ENCODE measurements around the gene OXSR1.
"Not testable (repeated sequence)": the region's sequence is repeated elsewhere in the genome, so short reads cannot be mapped to it uniquely, and the experiment has no call there.

Gene OXSR1

DNA sequence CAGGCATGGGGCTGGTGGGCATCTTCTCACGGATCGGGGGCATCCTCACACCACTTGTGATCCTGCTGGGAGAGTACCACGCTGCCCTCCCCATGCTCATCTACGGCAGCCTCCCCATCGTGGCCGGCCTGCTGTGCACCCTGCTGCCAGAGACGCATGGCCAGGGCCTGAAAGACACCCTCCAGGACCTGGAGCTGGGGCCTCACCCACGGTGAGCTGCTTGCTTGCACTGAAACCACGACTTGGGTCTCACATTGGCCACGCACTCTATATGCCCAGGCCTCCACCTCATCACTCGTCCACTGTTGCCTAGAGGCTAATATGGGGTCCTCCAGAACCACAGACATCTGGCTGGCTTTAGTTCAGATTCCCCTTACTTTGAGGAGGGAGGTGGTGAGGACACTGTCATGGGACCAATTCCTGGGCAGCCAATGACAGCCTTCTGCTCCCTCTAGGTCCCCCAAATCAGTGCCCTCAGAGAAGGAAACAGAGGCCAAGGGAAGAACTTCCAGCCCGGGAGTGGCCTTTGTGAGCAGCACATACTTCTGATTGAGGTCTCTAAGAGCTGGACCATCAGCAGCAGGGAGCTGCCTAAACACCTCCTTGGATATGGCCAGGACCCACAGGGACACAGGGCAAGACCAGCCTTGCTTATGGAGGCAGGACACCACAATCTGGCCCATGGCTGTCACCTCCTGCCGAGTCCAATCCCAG lies 111.7 kb downstream of the OXSR1 start:
- H3K27ac ChIP-seq = no peak overlapping the region
- TF ChIP-seq, protein P1, sequence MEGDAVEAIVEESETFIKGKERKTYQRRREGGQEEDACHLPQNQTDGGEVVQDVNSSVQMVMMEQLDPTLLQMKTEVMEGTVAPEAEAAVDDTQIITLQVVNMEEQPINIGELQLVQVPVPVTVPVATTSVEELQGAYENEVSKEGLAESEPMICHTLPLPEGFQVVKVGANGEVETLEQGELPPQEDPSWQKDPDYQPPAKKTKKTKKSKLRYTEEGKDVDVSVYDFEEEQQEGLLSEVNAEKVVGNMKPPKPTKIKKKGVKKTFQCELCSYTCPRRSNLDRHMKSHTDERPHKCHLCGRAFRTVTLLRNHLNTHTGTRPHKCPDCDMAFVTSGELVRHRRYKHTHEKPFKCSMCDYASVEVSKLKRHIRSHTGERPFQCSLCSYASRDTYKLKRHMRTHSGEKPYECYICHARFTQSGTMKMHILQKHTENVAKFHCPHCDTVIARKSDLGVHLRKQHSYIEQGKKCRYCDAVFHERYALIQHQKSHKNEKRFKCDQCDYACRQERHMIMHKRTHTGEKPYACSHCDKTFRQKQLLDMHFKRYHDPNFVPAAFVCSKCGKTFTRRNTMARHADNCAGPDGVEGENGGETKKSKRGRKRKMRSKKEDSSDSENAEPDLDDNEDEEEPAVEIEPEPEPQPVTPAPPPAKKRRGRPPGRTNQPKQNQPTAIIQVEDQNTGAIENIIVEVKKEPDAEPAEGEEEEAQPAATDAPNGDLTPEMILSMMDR (conservative IDR thresholded peaks at IDR 0.05) = no peak

DNA sequence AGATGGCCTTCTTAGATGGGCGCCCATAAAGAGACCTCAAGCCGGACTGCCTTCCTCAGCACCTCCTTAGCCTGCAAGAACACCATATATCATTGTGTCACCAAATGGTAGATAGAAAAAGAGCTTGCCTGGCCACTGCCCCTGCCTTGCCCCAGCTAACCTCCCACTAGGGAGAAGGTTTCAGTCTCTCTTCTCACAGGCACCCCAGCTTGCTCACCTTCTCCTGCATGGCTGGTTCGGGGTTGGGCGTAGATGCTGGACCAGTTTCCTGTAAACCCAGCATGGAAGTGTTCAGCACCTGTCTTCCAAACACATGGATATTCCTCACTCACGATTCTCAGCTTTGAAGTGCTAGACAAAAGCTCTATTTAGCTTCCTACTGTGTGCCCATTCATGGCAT lies 113.5 kb downstream of the OXSR1 start:
- TF ChIP-seq, protein P1 (conservative IDR thresholded peaks at IDR 0.05) = no peak
- no peak overlapping the region for H3K27ac ChIP-seq

DNA sequence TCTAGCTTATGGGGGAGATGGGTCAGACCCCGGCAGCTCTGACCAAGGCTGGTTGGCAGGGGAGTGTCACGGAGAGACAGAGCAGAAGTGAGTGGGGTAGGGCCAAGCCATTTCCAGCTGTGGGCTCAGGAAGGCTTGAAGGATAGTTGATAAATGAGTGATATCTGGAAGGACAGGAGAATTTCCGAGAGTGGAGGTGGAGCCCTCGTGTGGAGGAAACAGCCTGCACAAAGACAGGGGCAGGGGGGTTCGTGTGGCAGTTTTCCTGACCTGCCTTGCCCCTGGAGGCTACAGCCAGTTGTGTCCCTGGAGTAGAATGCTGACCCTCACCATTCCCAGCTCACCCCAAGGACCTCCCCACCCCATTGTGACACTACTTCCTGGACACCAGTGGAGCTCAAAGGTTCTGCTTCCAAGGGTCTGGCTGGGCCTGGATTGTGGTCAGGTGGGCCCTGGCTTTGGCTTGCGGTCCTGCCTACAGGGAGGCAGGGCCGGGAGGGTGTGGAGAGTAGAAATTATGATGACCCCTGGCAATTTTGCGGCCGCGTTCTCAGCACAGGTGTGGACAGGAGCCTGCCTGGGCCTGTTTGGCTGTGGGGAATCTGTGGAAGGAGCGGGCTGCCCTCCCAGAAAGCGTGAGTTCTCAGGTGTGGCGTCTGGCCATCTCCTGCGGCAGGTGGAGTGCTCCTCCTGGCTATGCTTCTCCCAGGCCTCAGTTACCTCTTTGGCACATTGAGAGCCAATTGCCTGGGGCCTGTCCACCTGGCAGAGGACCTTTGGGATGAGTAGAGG lies 116.8 kb downstream of the OXSR1 start, which contains the start of gene SLC22A14:
Gene SLC22A14 (plus strand): TSS at position 400 of the 792 bp plus-strand sequence. CDS start 23,733 bp downstream, outside the sequence.
- no peak within 1 kb of the TSS for H3K27ac ChIP-seq
- TF ChIP-seq, protein P1 (conservative IDR thresholded peaks at IDR 0.05) = no peak

DNA sequence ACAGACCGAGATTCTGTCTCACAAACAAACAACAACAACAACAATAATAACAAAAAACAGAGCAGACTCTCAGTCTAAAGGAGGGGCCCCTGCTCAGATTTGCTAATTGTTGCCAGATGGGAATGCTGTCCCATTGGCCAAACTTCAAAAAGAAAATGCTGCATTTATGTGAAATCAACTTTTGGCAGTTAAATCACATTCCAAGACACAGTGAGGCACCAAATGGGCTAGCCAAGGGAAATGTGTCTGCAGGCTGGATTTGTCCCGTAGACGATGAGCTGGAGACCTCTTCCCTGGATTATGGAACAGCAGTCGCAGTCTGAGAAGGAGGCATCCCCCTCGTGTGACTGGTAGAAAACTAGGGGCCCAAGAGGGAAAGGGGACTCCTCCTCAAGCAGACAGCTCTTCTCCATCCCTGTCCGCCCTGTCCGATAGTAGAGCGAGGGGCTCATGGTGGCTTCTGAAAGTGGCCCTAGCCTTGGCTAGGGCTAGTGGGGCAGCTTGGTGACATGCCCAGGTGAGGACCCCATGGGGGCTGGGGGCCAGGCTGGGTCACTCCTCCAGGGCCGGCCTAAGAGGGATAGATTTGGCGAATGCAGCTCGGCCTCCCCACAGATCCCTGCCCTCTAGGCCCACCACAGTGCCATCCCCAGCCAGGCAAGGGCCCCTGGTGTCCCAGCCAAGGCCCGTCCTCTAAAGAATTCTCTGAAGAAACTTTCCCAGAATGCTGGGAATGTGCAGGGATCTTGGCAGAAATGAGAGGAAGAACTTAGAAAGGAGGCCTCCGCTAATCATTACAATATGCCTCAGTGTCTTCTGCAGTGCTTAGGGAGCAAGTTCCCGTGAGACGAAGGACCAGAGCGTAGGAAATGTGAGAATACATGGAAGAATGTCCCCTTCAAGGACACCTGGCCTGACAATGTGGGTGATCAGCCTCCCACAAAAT lies 118.7 kb downstream of the OXSR1 start:
- peak overlapping the region; percentile 18 for H3K27ac ChIP-seq
- TF ChIP-seq, protein P1 (conservative IDR thresholded peaks at IDR 0.05) = no peak

DNA sequence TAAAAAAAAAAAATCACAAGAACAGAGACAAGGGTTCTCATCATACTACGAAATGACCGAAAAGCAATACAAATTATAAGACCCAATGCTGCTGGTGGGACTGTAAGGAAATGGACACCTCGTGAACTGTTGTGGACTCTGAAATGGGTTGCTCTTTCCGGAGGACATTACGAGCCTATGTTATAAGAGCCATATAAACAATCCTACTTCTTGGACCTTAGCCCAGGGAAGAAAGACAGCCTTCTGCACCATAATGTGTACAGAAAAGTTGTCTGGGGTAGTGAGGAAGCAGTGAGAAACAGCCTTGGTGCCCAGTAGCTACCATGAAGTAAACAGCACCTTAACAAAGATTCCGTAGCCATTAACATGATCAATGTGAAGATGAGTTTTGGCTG lies 119.4 kb downstream of the OXSR1 start:
- TF ChIP-seq, protein P1 (conservative IDR thresholded peaks at IDR 0.05) = no peak
- H3K27ac ChIP-seq = peak overlapping the region; percentile 18

DNA sequence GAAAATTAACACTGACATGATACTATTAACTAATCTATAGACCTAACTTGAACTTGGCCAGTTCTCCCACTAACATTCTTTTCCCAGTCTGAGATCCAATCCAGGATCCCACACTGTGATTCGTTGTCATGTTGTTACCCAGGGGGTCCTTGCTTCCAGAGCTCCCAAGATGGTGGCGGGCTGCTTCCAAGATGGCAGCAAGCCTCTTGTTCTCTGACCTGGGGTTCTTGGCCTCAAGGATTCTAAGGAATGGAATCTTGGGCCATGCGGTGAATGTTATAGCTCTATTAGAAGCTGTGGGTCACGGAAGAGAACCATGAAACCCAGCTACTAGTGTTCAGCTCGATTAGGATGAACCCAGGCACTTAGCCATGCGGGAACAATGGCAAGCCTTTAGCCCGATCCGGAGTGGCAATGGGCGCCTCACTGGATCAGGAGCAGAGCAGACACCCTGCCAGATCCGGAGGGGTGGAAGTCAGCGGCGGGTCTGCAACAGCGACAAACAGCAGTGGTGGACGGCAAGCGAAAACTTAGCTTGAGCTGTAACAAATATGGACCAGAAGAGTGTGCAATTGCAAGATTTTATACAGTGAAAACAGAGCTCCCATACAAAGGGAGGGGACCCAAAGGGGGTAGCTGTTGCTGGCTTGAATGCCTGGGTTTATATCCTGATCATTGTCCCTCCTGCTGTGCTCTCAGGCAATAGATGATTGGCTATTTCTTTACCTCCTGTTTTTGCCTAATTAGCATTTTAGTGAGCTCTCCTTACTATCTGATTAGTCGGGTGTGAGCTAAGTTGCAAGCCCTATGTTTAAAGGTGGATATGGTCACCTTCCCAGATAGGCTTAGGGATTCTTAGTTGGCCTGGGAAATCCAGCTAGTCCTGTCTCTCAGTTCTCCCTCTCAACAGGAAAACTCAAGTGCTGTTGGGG lies 124.2 kb downstream of the OXSR1 start:
- H3K27ac ChIP-seq = not testable (repeated sequence)

DNA sequence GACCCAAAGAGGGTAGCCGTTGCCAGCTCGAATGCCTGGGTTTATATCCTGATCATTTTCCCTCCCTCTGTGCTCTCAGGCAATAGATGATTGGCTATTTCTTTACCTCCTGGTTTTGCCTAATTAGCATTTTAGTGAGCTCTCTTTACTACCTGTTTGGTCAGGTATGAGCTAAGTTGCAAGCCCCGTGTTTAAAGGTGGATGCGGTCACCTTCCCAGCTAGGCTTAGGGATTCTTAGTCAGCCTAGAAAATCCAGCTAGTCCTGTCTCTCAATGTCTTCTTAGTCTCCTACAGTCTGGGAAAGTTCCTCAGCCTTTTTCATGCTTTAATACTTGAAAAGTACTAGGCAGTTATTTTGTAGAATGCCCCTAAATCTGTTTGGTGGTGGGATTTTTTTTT lies 131.7 kb downstream of the OXSR1 start:
- not testable (repeated sequence) for H3K27ac ChIP-seq
